HFF-Myc (cell line): ENCODE measurements around the gene SLC1A6.
"Not testable (repeated sequence)": the region's sequence is repeated elsewhere in the genome, so short reads cannot be mapped to it uniquely, and the experiment has no call there.

Experiments
- DNase-seq: peaks from one replicate; pipeline ENCODE4 v3.0.0-alpha.2; 2011; ENCODE audit warnings: low read depth; ENCODE audit errors: extremely low read depth
- H3K4me3 ChIP-seq: replicated peaks from 2 replicates; pipeline ENCODE4 v1.5.1; 2011; ENCODE audit warnings: low read depth, mild to moderate bottlenecking, control low read depth, low read length
- TF ChIP-seq, protein P1 (sequence below): IDR thresholded peaks from 2 replicates; pipeline ENCODE4 v1.5.1; 2012; ENCODE audit warnings: mild to moderate bottlenecking, low read depth, low read length, control low read depth; ENCODE audit errors: missing control alignments

SLC1A6 gene

DNA sequence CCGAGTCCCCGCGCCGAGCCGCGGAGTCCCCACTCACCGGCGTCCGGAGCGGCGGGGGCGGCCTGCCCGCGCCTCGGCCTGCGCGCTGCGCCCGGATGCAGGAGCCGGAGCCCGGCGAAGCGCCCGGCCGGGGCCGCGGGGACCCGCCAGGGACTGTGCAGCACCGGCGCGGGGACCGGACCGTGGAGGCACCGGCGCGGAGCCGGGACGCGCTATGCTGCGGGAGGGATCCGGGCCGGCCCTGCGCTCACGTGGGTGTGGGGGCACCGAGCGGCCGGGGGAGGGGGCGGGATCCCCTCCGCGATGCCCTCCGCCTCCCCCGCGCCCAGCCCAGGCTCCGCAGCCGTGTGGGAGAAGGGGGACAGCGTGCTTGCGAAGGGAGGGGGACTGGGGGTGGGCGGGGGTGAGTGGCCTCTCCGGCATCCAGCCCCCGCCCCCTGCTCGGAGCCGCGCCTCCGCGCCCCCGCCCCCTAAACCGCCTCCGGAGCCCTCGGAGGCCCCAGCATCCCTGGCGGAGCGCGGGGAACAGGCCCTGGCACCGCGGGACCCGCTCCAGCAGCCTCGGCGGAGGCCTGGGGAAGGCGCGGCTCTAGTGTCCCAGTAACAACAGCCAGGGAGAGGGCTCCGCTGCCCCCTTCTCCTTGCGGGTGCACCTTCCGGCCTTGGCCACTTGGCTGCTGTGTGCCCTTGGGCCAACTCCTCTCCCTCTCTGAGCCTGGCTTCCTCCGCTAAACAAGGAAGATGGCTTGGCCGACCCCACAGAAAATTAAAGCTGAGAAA is at the start of gene SLC1A6:
TSS of gene SLC1A6 (minus strand) at position 389 of the 780 bp plus-strand sequence. CDS start 6,954 bp downstream, outside the sequence.
- H3K4me3 ChIP-seq: no peak within 1 kb of the TSS
- DNase-seq: no peak
- TF ChIP-seq, protein P1, sequence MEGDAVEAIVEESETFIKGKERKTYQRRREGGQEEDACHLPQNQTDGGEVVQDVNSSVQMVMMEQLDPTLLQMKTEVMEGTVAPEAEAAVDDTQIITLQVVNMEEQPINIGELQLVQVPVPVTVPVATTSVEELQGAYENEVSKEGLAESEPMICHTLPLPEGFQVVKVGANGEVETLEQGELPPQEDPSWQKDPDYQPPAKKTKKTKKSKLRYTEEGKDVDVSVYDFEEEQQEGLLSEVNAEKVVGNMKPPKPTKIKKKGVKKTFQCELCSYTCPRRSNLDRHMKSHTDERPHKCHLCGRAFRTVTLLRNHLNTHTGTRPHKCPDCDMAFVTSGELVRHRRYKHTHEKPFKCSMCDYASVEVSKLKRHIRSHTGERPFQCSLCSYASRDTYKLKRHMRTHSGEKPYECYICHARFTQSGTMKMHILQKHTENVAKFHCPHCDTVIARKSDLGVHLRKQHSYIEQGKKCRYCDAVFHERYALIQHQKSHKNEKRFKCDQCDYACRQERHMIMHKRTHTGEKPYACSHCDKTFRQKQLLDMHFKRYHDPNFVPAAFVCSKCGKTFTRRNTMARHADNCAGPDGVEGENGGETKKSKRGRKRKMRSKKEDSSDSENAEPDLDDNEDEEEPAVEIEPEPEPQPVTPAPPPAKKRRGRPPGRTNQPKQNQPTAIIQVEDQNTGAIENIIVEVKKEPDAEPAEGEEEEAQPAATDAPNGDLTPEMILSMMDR: no peak

GRCh38 chr19:15028490-15028889 is 48.8 kb upstream of the SLC1A6 start:
- TF ChIP-seq, protein P1: no peak
- no peak overlapping the region for H3K4me3 ChIP-seq
- no peak for DNase-seq

DNA sequence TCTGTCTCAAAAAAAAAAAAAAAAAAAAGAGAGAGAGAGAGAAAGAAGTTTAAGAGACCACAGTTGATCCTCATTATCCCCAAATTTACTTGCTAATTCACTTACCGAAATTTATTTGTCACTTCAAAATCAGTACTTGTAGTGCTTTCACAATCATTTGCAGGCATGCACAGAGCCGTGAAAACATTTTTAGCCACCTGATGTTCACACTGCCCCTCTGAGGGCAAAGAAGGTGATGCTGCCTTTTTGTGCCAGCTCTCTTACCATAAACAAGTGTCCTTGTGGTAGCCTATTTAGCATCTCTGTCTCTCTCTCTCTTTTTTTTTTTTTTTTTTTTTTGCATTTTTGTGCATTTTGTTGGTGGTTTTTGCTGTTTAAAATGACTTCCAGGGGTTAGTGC is 45.6 kb upstream of the SLC1A6 start:
- no peak for DNase-seq
- no peak overlapping the region for H3K4me3 ChIP-seq
- TF ChIP-seq, protein P1: no peak

DNA sequence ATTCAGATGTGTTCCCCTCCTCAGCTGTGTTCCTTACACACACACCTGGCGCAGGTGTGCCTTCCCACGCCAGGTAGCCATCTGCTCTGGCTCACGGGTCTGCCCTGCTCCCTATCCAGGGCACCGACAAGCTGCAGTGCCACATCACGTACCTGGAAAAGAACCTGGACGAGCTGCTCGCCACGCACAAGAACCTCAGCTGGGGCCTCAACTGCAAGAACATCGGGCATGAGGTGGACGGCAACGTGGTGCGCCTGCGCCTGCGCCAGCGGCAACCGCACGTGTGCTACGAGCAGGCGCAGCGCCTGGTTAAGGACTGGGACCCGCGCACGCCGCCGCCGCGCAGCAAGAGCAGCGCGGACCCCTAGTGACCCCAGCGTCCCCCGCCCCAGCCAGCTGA is 43.1 kb upstream of the SLC1A6 start:
- H3K4me3 ChIP-seq: no peak overlapping the region
- DNase-seq: no peak
- TF ChIP-seq, protein P1: no peak

DNA sequence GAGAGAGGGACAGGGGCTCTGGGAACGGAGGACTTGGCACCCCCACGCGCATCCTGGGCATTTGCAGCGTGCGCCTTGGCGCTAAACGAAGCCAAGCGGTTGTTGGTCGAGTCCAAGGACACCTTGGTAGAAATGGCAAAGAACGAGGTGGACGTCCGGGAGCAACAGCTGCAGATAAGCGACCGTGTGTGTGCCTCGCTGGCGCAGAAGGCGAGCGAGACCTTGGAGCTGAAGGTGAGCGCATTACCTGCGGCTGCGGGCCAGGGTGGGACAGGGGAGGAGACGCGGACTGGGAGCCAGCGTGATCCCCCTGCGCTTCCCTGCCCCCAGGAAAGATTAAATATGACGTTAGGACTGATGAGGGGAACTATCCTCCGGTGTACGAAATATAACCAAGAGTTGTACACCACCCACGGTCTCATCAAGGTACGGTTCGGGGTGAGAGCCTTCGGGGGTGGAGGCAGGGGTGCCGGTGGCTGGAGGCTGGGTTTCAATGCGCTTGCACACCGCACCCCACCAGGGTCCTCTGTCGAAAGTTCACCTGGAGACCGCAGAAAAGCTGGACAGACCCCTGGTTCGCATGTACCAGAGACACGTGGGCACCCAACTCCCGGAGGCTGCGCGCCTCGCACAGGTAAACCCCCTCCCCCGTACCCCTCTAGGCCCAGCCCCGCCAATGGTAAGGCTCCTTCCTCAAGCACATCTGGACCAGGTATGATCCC is 41.8 kb upstream of the SLC1A6 start:
- TF ChIP-seq, protein P1: no peak
- no peak overlapping the region for H3K4me3 ChIP-seq
- DNase-seq: no peak

DNA sequence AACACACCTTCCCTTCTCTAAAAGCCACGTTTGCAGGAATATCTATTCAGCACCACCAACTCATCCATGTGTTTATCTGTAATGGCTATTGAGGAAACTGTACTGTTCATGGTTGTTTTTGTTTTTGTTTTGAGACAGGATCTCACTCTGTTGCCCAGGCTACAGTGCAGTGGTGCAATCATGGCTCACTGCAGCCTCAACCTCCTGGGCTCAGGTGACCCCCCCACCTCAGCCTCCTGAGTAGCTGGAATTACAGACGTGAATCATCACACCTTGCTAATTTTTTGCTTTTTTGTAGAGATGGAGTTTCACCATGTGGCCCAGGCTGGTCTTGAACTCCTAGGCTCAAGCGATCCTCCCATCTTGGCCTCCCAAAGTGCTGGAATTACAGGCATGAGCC is 39.2 kb upstream of the SLC1A6 start:
- not testable (repeated sequence) for H3K4me3 ChIP-seq, DNase-seq

DNA sequence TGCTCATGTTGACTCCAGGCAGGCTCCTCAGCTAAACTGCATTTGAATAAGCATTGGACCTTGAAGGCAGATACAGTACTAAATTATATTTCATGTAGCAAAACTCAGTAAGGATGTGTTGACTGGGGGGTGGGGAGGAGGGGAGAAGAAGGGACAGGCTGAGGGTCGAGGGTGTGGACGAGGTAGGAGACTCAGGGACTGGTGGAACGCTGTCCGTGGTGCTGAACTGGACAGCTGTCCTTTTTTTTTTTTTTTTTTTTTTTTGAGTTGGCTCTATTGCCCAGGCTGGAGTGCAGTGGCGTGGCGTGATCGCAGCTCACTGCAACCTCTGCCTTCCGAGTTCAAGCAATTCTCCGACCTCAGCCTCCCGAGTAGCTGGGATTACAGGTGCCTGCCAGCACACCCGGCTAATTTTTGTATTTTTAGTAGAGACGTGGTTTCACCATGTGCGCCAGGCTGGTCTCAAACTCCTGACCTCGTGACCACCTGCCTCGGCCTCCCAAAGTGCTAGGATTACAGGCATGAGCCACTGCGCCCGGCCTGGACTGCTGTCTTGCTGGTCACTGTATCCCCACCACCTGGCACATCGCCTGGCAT is 36.4 kb upstream of the SLC1A6 start:
- TF ChIP-seq, protein P1: no peak
- DNase-seq: no peak
- H3K4me3 ChIP-seq: no peak overlapping the region
